Inflammatory macrophage (primary cell): ENCODE measurements around the gene ALKBH5.

ENCODE experiments used
- DNase-seq, 2 donors: peaks; one replicate each; pipeline ENCODE4 v3.0.0-alpha.2; 2020 to 2022
- total RNA-seq, 18 experiments: gene quantifications; one replicate each; lab custom pipeline; 2026; ENCODE audit warnings: mixed read lengths in 6 of 18, inconsistent platforms in 2 of 18; lab: John Stamatoyannopoulos, UW

The ALKBH5 gene
- 47.3 to 137 (median 98.9) reads per million in 18 experiments for total RNA-seq

- DNase-seq: peak; percentile 99 to 100
Measured at GRCh38 chr17:18183334-18184142, at the start of gene ALKBH5. TSS of gene ALKBH5 (plus strand) at chr17:18183828. CDS start at chr17:18184244, 416 bp downstream.

- no peak for DNase-seq
Measured at GRCh38 chr17:18136357-18136756, 47.3 kb upstream of the ALKBH5 start.

GRCh38 chr17:18138065-18138749 lies 45.4 kb upstream of the ALKBH5 start:
- no peak for DNase-seq

DNA sequence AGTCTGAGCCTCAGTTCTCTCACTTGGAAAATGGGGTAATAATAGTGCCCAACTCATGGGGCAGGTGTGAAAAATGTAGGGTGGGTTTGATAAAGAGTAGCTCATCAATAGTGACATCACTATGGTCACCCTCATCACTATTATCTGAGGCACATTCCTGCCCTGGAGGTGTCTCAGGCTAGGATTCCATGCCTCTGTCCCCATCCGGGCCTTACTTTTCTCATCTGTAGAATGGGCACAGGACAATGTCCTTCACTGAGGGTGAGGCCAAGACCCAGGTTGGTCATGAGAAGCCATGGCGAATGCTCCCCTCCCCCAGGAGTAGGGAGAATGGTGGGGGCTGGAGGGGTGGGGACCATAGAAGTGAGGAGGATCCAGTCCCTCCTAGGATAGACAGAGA lies 44.5 kb upstream of the ALKBH5 start:
- no peak for DNase-seq

- DNase-seq: no peak
Measured at GRCh38 chr17:18139498-18139897, 44.1 kb upstream of the ALKBH5 start.

DNA sequence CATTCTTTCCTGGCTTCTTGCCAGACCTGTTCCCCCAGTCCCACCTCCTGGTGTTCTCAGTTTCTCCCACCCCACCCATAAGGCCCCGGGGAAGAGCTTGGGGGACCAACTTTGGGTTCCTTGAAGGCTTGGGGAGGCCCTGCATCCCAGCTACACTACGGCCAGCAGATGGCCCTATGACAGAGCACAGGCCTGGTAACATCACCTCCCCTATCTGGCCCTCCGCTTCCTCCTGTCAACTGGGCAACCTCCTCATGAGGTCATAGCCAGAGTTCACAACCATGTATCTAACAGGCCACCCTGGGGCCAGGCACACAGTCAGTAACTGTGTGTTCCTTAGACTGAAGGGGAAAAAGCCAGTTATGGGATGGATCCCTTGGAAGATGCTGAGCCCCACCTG lies 43.7 kb upstream of the ALKBH5 start:
- DNase-seq: peak; percentile 28 to 30

DNA sequence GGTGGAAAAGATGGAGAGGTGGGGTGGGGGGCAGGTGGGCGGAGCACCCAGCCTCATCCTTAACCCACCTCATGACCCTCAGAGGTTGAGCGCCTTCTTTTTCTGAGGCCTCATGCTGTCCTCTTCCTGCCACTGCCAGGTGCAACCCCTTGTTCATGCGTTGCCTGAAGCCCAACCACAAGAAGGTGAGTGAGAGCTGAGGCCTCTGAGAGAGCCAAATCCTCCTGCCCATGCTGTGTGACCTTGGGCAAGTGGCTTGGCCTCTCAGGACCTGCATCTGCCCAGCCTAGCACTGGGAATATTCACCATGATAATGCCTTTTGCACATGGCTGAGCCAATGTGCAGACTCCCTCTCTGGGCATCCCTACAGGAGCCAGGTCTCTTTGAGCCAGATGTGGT lies 43.0 kb upstream of the ALKBH5 start:
- no peak for DNase-seq

DNA sequence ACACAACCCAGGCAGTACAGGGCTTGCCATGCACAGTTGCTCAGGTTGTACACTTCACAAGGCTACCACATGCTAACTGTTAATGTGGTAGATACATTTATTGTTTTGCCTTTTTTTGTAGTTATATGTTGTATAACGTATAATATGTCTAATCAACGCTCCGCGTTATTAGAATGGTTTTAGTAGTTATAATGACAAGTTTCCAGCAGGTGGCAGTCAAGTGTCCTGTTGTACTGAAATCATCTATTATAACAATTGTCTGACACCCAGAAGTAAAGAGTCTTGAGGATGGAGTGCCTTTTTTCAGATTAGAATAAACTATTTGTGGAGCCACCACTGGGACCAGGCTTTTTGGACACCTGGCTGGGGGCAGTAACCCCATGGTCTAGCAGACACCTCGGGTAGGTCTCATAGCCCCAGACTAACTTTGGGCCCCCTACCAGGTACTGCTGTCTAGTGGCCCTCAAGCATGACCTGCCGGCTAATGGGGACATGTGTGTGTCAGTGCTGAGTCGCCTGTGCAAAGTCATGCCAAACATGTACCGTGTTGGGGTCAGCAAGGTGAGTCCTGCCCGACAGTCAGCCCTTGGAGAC lies 42.3 kb upstream of the ALKBH5 start:
- peak; percentile 72 to 84 for DNase-seq

- DNase-seq: no peak
Measured at GRCh38 chr17:18142417-18142816, 41.2 kb upstream of the ALKBH5 start.

DNA sequence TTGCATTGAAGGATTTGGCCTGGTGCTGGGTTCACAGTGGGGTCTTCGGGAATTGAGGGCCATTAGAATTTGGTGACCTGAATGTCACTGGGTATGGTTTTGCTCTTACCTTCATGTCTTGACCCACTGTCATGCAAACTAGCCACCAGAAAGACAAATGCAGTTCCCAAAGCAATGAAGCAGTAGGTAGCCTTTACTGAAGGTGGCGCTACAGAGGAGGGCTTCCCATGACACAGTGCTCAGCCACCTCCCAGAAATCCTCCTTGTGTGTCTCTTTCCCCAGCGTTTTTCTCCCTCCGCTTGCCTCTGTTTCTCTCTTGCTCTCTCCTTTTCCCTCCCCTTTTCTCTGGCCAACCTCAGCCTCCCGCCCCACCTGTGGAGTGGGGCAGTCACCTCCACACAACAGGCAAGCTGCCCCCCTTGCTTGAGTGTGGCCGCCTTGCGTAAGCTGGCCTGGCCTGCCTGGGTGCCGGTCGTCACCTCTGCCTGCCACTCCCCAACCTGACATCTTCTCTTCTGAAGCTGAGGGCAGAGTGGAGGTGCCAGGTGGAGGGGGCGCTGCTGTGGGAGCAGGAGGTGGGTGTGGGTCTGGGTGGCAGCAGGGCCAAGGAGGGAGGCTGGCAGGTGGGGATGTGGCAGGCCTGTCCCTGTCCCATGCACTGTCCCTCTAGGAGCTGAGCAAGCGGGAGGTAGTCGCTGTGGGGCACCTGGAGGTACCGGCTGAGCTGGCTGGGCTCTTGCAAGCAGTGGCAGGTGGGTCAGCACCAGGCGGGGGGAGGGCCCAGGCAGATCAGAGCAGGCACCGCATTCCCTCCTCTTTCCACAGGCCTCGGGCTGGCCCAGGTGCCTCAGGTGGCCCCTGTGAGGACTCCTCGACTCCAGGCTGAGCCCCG lies 40.3 kb upstream of the ALKBH5 start:
- DNase-seq: peak; percentile 18 to 45

- DNase-seq: no peak
Measured at GRCh38 chr17:18144261-18144660, 39.4 kb upstream of the ALKBH5 start.

GRCh38 chr17:18144855-18145254 lies 38.8 kb upstream of the ALKBH5 start:
- DNase-seq: peak; percentile 17 to 29

DNA sequence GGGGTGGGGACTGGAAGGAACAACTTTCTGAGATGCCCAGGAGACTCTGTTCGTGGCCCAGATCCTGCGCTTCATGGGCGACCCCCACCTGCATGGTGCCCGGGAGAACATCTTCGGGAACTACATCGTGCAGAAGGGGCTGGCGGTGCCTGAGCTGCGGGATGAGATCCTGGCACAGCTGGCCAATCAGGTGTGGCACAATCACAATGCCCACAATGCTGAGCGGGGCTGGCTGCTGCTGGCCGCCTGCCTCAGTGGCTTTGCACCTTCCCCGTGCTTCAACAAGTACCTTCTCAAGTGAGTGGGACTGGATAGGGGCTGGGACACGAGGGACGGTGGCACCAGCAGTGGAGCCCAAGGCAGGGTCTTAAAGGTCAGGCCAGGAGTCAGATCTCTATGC lies 37.8 kb upstream of the ALKBH5 start:
- no peak for DNase-seq

- DNase-seq: no peak
Measured at GRCh38 chr17:18146259-18146658, 37.4 kb upstream of the ALKBH5 start.

DNA sequence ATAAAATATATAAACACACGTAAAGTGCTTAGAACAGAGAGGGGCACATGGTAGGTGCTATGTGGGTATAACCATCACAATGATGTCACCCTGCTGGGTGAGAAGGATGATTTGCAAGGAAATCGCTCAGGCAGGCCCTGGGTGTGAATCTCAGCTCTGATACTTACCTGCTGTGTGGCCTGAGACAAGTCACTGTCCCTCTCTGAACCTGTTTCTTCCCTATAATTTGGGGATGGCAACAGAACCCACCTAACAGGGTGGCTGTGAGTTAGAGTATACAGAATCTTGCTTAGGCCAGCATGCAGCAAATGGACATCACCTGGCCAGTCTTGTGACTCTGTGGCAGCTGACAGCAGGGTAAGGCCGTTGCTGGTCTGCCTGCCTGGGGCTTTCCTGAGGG lies 36.6 kb upstream of the ALKBH5 start:
- no peak for DNase-seq

DNA sequence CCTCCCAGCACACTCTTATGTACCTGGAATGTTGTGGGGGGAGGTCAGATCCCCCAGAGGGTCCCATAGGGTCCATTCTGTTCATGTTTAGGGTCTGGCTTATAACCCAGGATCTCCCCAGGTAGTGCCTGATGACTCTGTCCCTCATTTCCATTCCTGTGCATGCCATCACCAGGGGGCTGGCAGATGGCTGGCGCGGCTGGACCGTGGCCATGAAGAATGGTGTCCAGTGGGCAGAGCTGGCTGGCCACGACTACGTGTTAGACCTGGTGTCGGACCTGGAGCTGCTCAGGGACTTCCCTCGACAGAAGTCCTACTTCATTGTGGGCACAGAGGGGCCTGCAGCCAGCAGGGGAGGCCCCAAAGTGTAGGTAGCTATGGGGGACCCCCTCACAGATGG lies 35.0 kb upstream of the ALKBH5 start:
- no peak for DNase-seq

GRCh38 chr17:18151290-18151689 lies 32.3 kb upstream of the ALKBH5 start:
- no peak for DNase-seq

- no peak for DNase-seq
Measured at GRCh38 chr17:18155179-18155578, 28.4 kb upstream of the ALKBH5 start.

DNA sequence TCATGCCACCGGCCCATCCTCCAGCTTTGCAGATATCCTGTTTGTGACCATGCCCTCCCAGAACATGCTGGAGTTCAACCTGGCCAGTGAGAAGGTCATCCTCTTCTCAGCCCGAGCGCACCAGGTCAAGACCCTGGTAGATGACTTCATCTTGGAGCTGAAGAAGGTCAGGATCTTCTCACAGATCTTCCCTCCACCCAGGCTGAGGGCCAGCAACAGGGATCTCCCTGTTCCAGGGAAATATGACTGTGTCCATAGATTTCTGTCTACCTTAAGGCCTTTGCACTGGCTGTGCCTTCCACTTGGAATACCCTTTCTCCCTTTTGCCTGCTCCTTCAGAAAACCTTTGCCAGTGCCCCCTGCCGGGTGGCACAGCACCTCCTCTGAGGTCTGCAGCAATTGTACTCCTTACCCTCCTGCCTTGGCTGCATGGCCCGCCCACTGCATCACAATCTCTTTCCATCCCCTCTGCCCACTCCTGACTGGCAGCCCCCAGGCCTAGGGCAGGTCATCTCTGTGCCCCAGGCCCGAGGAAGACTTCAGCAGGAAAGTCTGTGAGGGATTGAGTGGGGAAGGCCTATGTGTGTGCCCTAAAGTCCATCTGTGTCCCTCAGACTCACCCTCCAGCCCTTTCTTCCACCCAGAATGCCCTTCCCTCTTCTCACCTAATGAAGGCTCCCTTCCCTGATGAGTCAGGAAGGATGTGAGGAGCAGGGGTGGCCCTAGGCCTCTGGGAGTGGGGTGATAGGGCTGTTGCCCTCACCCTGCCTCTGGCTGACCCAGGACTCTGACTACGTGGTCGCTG lies 27.3 kb upstream of the ALKBH5 start:
- no peak for DNase-seq

DNA sequence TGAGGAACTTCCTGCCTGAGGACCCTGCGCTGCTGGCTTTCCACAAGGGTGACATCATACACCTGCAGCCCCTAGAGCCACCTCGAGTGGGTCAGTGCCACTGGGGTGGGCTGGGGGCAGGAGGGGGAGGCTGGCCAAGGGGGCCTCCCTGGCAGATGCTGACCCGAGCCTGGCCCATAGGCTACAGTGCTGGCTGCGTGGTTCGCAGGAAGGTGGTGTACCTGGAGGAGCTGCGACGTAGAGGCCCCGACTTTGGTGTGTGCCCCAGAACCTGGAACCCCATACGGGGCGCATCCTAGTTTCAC lies 26.7 kb upstream of the ALKBH5 start:
- no peak for DNase-seq

- DNase-seq: peak; percentile 40 to 55
Measured at GRCh38 chr17:18157354-18157985, 26.2 kb upstream of the ALKBH5 start.
